GM21390 (cell line): ENCODE data around the gene PKD2L2.
"Not testable (repeated sequence)": the region's sequence is repeated elsewhere in the genome, so short reads cannot be mapped to it uniquely, and the experiment has no call there.

Experiments used
- ATAC-seq: cut with Tn5 transposase; IDR thresholded peaks from one replicate; pipeline ENCODE4 v1.9.1; 2021; ENCODE audit not compliant: unreplicated experiment

Gene PKD2L2

GRCh38 chr5:137954131-137954879 lies 65.0 kb downstream of the PKD2L2 start:
- no peak for ATAC-seq

GRCh38 chr5:137957948-137958347 lies 68.7 kb downstream of the PKD2L2 start:
- no peak for ATAC-seq

- ATAC-seq, result no peak
Measured at GRCh38 chr5:137959488-137959887, 70.2 kb downstream of the PKD2L2 start.

GRCh38 chr5:137960141-137960540 lies 70.9 kb downstream of the PKD2L2 start:
- ATAC-seq, result no peak

- ATAC-seq, result no peak
Measured at GRCh38 chr5:137960819-137961218, 71.6 kb downstream of the PKD2L2 start.

- not testable (repeated sequence) for ATAC-seq
Measured at GRCh38 chr5:137970384-137970783, 81.1 kb downstream of the PKD2L2 start.

- ATAC-seq, result no peak
Measured at GRCh38 chr5:137975208-137975607, 86.0 kb downstream of the PKD2L2 start.

GRCh38 chr5:137989419-137989818 lies 100.2 kb downstream of the PKD2L2 start:
- ATAC-seq, result no peak
